GM19238 (cell line): ENCODE results near the gene NPPC.
"Not testable (repeated sequence)": the region's sequence is repeated elsewhere in the genome, so short reads cannot be mapped to it uniquely, and the experiment has no call there.

Source experiments
- DNase-seq: peaks from one replicate; pipeline ENCODE4 v3.0.0; 2011; ENCODE audit warnings: low spot score; ENCODE audit not compliant: insufficient read length

Gene NPPC

DNA sequence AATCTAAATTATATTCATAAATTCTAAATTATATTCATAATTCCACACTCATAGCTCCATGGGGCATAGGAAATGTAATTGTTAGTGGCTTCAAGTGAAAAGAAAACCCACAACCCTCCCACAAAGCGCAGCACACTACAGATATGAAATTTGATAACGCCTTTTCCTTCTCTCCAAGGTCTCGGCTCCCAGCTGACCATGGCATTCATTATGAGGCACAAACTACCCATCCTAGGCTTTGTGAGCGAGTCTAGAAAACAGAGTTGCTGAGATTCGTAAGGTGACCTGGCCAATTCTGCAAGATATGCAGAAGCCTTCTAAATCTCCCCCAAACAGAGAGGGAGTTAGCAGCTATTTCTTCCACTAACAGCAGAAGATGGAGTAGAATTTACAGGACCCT is 5.4 kb downstream of the NPPC start:
- DNase-seq: no peak

DNA sequence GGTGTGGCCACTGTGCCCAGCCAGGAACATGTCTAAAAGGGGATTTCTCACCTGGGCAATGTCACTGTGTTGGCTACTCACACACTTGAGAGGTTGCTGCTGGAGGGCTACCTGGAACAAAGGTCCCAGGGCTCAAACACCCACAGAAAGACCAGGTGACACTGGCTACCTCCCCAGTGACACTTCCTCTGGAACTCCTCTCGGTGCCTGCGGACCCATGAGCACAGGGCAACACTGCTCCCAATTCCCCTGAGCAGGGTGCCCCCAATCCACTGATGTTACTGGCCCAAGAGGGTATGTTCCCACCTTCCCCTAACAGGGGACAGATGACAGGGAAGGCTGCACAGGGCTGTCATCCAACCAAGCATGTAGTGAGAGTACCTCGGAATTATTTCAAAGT is 5.8 kb downstream of the NPPC start:
- no peak for DNase-seq

DNA sequence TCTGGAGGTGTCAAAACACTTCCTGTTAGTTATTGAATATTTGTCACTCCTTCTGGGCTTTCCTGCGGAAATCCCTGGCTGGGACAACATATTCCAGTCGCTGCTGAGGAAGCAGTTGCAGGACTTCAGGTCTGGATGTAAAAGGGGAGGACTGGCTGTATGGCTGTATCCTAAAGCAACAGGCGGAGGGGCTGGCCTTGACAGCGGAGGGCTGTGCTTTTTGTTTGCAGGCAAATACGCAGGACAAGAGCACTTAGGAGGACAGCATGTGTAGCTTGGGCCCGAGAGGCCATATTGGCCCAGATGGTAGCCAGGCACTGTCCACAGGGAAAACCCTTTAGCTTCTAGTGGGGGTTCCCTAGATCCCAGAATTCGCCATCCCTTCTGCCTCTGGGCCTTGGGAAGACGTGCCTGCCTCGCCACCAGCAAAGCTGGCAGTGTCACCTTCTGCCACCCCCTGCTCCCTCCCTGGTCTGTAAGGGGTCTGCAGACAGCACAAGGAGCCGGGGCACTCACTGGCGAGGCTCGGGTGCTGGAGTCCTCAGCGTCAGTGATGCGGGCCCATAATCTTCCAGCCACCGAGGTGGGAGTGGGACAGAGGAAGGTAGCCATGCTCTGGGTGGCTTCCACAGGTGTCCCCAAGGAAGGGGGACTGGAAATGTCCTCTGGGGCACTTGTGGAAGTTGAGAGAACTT is 6.7 kb downstream of the NPPC start:
- no peak for DNase-seq

DNA sequence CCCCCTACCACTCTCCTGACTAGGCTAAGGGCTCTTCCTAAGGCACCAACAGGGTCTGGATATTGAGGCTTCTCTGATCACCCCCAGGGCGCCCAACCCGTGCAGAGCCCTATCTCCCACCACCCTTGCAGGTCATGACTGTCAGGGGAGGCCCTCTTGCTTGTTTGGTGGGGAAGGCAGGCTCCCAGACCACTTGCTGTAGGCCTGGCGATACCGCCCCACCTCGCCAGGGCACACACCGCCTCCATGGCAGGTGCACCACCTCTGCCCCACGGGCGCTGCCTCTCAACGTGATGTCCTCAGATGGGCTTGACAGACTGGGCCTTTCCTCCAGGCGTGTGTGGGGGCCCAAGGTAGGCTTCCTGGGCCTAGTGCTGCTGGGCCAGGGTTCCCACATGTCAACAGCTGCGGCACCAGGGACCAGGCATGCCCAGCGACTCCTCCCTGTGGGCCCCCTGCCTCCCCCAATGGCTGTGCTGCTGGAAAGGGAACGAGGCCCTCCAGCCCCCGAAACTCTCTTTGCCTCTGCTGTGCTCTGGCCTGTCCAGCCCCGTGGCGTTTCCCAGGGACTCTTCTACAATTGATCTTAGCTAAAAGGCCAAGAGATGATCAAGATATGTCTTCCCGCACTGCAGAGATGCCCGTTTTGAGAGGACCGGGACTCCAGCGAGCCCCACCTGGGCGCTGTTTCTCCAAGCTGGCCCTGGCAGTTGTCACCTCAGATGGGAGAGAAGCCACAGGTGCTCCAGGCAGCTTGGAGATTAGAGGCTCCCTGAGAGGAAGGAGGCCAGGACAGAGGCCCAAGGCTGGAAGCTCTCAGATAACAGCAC is 7.5 kb downstream of the NPPC start:
- DNase-seq: no peak

DNA sequence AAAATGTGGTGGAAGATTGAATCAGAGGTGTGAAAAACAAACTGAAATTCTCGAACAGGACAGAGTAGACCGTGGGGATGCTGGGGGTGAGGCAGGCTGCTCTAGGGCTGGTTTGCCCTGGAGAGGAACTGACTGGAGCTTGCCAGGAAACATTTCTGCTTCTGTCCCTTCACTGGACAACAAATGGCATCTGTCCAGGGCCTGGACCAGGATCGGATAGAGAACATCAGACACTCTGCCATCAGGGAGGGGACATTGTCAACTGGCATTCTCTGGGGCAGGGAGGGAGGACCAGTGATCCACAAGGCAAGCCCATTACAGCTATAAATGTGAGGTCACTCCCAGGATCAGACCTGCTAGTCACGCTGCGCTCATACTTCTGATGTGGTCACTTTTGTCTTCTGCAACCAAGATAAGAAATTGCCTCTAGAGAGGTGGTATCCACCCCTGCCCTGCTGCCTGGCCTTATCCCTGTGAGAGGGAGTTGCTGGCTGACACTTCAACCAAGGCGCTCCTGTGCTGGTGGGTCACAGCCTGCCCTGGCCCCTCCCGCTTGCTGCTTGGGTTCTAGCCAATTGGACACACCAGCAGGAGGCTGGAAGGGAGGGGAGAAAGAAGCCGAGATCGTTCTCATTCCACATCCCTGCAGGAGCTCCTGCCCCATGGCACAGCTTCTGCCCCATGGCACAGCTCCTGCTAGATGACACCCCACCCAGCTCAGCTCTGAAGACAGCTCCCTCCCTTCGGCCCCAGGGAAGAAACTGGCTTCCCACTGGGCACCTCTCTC is 8.7 kb downstream of the NPPC start:
- DNase-seq: no peak

DNA sequence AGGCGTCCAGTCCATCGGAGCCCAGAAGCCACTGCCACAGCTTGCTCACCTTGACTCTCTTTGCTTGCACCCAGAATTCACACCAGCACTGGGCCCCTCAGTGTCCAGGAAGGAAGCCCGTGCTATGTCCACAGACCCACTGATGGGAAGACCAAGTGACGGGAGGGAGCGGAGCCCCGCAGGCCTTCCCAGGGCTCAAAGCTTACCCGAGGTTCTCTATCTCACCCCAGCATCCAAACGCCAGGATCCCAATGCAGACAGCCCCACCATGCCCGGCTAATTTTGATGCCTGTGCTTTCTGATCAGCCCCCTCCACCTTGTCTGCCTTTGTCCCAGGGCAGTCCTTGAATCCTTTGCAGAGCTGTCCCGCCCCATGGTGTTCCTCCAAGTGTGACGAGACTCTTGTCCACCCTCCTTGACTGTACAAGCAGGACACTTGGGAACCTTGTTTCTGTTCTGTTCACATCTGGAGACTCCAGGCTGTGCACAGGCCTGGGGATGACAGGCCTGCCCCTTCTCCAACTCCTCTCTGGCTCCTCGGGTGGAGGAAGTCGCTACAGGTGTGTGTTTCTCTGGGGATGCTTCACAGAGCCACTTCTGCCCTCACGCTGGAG is 12.0 kb downstream of the NPPC start:
- DNase-seq: no peak

DNA sequence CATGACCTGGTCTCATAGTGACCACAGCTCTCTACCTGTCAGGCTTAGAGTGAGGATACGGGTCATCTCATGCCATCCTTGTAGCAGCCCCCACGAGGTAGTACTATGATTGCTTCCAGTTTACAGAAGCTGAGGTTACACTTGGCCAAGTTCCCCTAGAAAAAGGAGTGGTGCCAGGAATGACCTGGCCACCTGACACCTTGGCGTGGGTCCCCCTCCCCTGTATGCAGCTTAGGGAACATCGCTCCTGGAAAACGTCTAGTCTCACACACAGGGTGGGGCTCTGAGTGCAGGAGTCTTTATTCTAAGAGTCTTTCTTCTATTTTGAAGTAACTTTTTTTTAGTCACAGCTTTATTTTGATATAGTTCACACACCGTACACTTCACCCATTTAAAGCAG is 14.8 kb downstream of the NPPC start:
- no peak for DNase-seq

DNA sequence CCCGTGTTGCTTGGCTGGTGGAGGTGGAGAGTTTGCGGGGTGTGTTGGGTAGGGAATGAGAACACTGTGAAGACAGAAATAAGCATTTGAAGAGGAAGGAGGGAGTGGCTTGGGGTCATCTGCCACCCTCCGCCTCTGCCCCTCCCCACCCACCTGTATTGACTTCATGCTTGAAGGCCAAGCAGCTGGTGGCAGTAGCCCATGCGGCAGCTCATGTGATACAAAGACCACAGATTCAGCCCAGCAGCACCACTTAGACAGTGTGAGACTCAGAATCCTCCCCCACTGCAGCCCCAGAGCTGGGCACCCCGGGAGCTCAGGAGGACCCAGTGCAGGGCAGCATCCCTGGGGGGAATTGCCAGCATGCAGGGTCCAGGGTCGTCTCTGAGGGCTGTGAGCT is 15.4 kb downstream of the NPPC start:
- DNase-seq: no peak

DNA sequence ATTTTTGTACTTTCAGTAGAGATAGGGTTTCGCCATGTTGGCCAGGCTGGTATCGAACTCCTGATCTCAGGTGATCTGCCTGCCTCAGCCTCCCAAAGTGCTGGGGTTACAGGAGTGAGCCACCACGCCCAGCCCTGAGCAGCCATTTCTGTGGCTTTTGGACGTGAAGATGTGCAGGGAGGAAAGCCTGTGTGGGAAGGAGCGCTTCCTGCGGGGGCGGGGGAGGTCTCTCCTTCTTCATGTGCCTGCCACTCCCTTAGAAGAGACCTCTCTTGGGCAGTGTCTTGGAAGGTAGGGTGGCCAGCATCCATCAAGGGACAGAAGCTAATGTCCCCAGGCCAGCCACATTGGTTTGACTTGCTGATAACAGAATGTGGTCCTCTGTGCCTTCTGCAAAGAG is 16.0 kb downstream of the NPPC start:
- DNase-seq: not testable (repeated sequence)

DNA sequence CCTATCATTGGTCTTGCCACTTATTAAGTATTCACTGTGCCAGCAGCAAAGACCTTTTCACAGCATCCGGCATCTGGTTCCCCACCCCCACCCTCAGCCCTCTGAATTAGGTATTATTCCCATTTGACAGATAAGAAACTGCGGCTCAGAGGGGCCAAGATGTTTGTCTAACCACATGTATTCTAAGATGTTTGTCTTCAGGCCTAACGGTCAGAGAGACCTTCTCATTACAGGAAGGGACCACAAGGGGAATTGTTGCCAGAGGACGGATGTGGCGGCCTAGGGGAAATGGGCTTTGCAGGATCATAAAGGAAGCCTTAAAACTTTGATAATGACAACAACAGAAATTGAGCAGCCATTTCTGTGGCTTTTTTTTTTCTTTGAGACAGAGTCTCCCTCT is 16.6 kb downstream of the NPPC start:
- DNase-seq: no peak

DNA sequence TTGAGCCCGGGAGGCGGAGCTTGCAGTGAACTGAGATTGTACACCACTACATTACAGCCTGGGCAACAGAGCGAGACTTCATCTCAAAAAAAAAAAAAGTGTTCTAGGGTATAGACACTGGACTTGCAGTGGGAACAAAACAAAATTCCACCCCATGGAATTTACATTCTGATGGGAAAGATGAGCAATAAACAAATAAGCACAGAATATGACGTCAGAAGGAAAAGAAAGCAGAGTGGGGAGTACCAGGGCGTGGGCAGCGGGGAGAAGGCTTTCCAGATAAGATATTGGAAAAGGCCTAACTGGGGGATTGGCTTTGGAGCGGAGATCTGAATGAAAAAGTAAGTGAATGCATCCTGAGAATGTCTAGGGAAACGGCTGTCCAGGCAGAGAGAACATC is 17.6 kb downstream of the NPPC start:
- DNase-seq: no peak

DNA sequence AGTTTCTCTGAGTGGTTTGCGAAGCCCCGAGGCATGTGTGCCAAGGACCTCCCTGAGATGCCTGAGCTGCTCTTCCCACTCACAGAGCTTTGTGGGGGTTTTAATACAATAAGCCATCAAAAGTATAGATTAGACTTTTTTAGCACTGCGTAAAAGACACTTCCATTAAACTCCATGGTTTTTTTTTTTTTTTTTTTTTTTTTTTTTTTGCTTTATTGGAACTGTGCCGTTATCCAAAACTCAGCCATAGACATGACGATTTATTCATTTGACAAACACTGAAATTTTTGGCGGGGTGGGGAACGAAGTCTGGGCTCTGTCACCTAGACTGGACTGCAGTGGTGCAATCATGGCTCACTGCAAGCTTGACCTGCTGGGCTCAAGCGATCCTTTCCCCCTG is 18.4 kb downstream of the NPPC start:
- DNase-seq: no peak

DNA sequence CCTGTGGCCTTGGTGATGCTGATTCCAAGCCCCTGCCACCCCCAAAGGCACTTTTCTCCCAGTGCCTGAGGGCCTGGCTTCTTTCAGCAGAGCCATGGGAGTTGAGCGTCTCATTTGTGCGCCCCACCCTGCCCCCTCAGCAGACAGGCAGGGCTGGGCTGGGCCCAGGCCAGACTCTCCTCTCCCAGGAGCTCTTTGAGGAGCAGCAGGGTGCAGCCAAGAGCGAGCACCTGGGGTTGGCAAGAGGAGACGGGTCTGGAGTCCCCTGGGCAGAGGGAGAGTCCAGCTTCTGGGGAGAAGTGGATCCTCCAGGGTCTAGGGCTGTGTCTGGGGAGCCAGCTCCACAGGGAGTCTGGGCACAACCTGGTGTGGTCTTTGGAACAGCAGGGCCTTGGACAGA is 21.2 kb downstream of the NPPC start:
- no peak for DNase-seq

DNA sequence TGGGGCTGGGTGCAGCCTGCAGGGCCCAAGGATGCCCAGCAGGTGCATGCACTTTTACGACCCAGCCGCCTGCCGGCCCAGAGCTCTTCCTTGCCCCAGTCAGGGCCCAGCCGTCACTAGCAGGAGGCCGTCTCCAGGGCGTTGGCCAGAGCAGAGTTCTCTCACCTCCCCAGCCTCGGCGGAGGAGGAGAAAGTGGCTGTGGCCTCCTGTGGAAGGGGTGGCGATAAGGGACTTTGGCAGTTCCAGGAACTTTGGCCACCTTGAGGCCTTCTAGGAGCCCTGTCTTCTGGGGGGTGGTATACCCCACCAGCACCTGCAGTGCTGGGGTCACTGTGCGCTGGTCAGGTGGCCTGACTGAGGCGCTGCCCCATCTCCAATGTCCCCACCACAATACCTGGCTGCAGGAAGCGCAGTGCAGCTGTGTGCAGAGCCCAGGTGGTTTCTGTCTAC is 22.0 kb downstream of the NPPC start:
- DNase-seq: no peak

DNA sequence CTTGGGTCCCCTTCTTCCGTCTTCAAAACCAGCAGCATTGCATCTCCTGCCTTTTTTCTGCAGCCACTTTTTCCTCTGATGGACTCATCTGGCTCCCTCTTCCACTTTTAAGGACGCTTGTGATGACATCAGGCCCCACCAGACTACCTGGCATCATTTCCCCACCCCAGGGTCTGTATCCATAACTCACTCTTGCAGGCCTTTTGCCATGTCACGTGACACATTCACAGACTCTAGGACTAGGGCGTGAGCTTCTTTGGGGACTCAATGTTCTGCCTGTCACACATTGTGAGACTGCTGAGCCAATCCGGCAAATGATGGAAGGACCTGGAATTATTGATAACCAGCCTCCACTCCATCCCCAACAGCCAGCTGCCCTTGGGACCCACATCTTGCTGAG is 23.6 kb downstream of the NPPC start:
- DNase-seq: no peak

DNA sequence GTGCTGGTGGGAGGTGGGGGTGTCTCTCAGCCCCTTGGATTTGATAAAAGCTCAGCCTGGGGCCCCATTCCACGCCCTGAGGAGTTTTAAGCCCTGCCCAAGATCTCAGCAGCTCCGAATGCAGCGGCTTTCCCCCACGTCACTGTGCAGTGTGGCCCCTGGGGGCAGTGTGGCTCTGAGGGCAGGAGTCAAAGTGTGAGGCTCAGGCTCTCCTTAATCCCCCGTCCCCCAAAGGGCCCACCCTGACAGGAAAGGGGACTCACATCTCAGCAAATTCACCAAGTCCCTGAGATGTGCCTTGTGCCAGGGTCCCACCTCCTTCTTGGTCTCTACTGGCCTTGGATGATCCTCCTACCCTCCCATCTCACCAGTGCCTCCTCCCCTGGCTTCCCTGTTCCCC is 25.2 kb downstream of the NPPC start:
- no peak for DNase-seq

DNA sequence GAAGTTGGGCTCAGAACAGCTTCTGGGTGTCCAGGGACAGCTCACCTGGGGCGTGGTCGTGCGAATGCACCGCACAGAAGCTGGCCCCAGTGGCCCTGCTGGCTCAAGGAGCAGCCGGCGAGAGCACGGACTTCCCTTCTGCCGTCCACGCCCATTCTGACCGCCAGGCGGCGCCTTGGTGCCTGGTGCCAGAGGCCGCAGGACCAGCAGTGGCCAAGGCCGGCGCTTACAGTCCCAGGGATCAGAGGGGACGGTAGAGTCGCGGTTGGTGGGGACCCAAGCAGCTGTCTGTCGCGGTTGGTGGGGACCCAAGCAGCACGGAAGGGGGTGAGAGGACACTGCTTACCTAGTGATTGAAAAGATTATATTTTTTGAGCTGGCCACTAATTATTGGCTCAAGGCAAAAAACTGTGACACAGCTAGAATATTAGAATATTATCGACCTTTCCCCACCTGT is 25.7 kb downstream of the NPPC start:
- peak; percentile 58 for DNase-seq

DNA sequence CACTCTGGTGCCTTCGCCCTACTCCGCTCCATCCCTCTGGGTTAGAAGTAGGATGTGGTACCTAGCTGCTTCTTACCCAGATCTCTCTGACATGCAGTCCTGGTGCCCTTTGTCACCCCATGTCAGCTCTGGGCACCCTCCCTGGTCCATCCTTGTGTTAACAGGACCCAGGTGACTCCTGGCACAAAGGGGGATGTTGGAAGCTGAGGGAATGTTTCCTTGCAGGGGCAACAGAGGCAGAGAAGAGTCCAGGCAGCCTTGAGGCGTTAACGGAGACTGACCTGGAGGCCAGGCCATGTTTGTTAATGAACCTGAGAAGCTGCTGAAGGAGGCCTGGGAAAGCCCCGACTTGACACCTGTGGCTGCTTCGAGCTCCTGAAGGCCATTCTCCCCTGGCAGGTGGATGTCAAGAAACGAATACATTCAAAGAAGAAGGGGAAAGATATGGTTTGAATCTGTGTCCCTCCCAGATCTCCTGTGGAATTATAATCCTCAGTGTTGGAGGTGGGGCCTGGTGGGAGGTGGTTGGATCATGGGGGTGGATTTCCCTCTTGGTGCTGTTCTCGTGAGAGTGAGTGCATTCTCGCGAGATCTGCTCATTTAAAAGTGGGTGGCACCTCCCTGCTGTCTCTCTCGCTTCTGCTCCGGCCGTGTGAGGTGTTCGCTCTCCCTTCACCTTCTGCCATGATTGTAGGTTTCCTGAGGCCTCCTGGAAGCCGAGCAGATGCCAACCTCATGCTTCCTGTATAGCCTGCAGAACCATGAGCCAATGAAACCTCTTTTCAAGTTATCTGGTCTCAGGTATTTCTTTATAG is 31.4 kb downstream of the NPPC start:
- DNase-seq: no peak

DNA sequence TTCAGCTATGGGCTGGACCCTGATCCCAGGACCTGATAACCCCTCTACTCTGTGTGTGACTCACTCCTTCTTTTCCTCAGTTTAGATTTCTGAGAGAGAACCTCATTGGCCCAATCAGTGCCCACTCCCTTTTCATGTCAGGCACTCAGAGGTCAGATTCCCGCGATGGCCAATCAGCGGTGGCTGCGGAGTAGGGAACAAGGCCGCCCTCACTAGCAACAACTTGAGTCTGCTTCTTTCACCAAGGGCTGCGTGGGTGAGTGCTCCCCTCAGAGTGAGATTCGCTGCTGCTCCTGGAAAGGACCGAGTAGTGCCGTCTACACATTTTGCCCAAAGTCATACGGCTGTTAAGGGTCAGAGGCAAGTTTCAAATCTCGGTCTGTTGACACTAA is 34.7 kb downstream of the NPPC start:
- no peak for DNase-seq

DNA sequence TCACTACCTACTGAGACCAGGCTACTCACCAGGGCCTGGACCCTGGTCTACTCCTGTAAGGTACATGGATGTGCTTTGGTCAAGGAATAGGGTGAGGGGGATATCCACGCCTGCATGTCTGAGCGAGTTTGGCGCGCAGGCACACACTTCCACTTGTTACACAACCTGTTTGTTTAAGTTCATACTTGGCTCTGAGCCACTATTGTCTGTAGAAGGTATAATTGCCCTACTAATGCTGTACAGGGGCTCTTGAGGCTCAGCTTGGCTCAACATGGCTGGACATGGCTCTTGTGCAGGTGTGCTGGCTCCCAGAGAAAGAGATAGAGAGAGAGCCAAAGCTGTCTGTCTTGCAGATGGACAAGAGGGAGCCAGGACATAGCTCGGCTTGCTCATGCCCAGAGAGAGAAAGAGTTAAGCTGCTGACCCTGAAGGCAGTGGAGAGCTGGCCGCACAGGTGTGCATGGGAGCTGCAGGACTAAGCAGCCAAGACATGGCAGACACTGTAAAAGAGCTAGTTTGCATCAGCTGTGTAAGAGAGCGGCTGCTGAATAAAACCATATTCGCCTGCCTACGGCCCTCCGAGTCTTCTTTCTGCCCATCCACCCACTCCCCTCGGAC is 35.2 kb downstream of the NPPC start:
- no peak for DNase-seq
